T-cell (primary cell): Measurements from ENCODE around the gene TRMT44. TPM values are rescaled to one million over a fixed set of nuclear protein-coding genes. Genes with fewer than 3 reads are reported as not detected.

Experiments
- ATAC-seq, 4 experiments: fragments of 200-7000 bp in 3 of 4; fragments of 150-1000 bp in 1 of 4; cut with Tn5 transposase; replicated peaks in 1 of 4; 1 replicate in 3 of 4; 2 replicates in 1 of 4; pipeline ENCODE4 v1.10.0; 2021; ENCODE audit warnings: moderate library complexity in 3 of 4, mild to moderate bottlenecking in 2 of 4, moderate number of reproducible peaks in 1 of 4
- CTCF ChIA-PET, 2 donors: fragments of 300-600 bp; sonication (Branson Sonifier 250); formaldehyde crosslinking; loops; one replicate each; lab custom pipeline; 2022; ENCODE audit warnings: antibody characterized with exemption in 2 of 2; lab: Charles Lee
- POLR2A ChIA-PET, 2 donors: fragments of 300-600 bp; sonication (Branson Sonifier 250); formaldehyde crosslinking; loops; one replicate each; lab custom pipeline; 2022; ENCODE audit warnings: antibody characterized with exemption in 2 of 2; lab: Charles Lee
- DNase-seq, 35 experiments: peaks; one replicate each; pipeline versions ENCODE4 v3.0.0 to v3.0.0-alpha.2; 2013 to 2023
- H3K27ac ChIP-seq: one replicate; pipeline ENCODE4 v1.5.1; 2013; ENCODE audit warnings: low read length
- H3K27me3 ChIP-seq, 2 experiments: replicated peaks in 1 of 2; 1 replicate in 1 of 2; 2 replicates in 1 of 2; pipeline versions ENCODE4 v1.6.1 to v1.7.0; 2013; ENCODE audit warnings: low read length in 1 of 2, mixed read lengths in 1 of 2; ENCODE audit not compliant: control insufficient read depth in 2 of 2, insufficient read depth in 2 of 2; ENCODE audit errors: extremely low read depth in 1 of 2
- H3K36me3 ChIP-seq, 2 donors: 1 replicate in 1 of 2; 2 replicates in 1 of 2; pipeline versions ENCODE4 v1.6.1 to v1.7.0; 2013; ENCODE audit warnings: low read length in 1 of 2; ENCODE audit not compliant: control insufficient read depth in 2 of 2, insufficient read depth in 1 of 2; ENCODE audit errors: extremely low read depth in 1 of 2
- H3K4me1 ChIP-seq, 2 experiments: 1 replicate in 1 of 2; 2 replicates in 1 of 2; pipeline versions ENCODE4 v1.6.1 to v1.7.0; 2013; ENCODE audit warnings: low read length in 2 of 2, mixed read lengths in 1 of 2; ENCODE audit not compliant: insufficient read depth in 2 of 2, control insufficient read depth in 1 of 2; ENCODE audit errors: extremely low read depth in 1 of 2
- H3K4me3 ChIP-seq, 2 donors: 1 replicate in 1 of 2; 2 replicates in 1 of 2; pipeline versions ENCODE4 v1.5.1 to v1.7.0; 2013; ENCODE audit warnings: mild to moderate bottlenecking in 2 of 2, low read length in 1 of 2, moderate library complexity in 1 of 2; ENCODE audit not compliant: control insufficient read depth in 1 of 2; ENCODE audit errors: extremely low read depth in 1 of 2
- H3K9me3 ChIP-seq: 2 replicates; pipeline ENCODE4 v1.7.0; 2013
- H3K27ac Mint-ChIP-seq, 2 donors: one replicate each; pipeline ENCODE4 v1.8.0; 2020 to 2021; ENCODE audit warnings: mild to moderate bottlenecking in 2 of 2, mixed read lengths in 2 of 2
- H3K27me3 Mint-ChIP-seq, 2 donors: one replicate each; pipeline ENCODE4 v1.8.0; 2021 to 2022; ENCODE audit warnings: mixed read lengths in 2 of 2
- H3K36me3 Mint-ChIP-seq: one replicate; pipeline ENCODE4 v1.8.0; 2021; ENCODE audit warnings: mixed read lengths
- H3K4me1 Mint-ChIP-seq, 3 donors: one replicate each; pipeline ENCODE4 v1.8.0; 2020 to 2022; ENCODE audit warnings: mixed read lengths in 3 of 3, mild to moderate bottlenecking in 1 of 3
- H3K4me3 Mint-ChIP-seq, 3 donors: one replicate each; pipeline ENCODE4 v1.8.0; 2020 to 2022; ENCODE audit warnings: mild to moderate bottlenecking in 3 of 3, mixed read lengths in 3 of 3, moderate library complexity in 3 of 3
- H3K9me3 Mint-ChIP-seq, 3 donors: one replicate each; pipeline ENCODE4 v1.8.0; 2020 to 2022; ENCODE audit warnings: mixed read lengths in 3 of 3
- WGBS: methylation state at CpG from one replicate; pipeline ENCODE4 v1.1.5; 2013; ENCODE audit warnings: missing lambda C conversion rate; ENCODE audit not compliant: insufficient coverage; 5-methylcytosine and 5-hydroxymethylcytosine counted together
- total RNA-seq, 35 experiments: library from RNA in 6 of 35; stranded (reverse) in 6 of 35; fragments of 120-200 nt in 1 of 35; gene quantifications; one replicate each; pipeline versions ENCODE4 v1.2.1 to v1.2.4 and lab custom pipeline; 2013 to 2026

TRMT44 gene
- total RNA-seq, 5 donors from 2014 or later (not counting 1 experiment from before 2014, with no cell fraction given) = 25.6 to 40.9 (median 35.3) TPM

- no peak for ATAC-seq
- H3K27me3 ChIP-seq = peaks cover 0 to 9% of the 10 kb centered on the region in 2 experiments
- H3K4me1 ChIP-seq = no peaks in the 10 kb centered on the region
- CTCF ChIA-PET = no interaction called here
- no peak overlapping the region for H3K4me3 ChIP-seq
- POLR2A ChIA-PET = no interaction called here
- Mint-ChIP-seq H3K27ac (no peak overlapping the region), H3K36me3 (no peaks in the 10 kb centered on the region), H3K9me3 (peaks cover 0 to 12% (median 12%) of the 10 kb centered on the region in 3 donors), H3K27me3 (peaks cover 0 to 2% of the 10 kb centered on the region in 2 donors), H3K4me1 (no peaks in the 10 kb centered on the region), H3K4me3 (no peak overlapping the region)
- DNase-seq = no peak
- no peaks in the 10 kb centered on the region for H3K36me3 ChIP-seq
- WGBS = 73% methylated on average over 11 of the region's 13 CpGs
- no peak overlapping the region for H3K27ac ChIP-seq
- no peaks in the 10 kb centered on the region for H3K9me3 ChIP-seq
Measured at GRCh38 chr4:8523175-8523574, 82.6 kb downstream of the TRMT44 start.

- DNase-seq (no peak), ATAC-seq (no peak)
- WGBS = 86% methylated on average over 3 of the region's 3 CpGs
- Mint-ChIP-seq H3K4me3 (no peak overlapping the region), H3K36me3 (no peaks in the 10 kb centered on the region), H3K4me1 (no peaks in the 10 kb centered on the region), H3K27me3 (peaks cover 0 to 2% of the 10 kb centered on the region in 2 donors), H3K27ac (no peak overlapping the region), H3K9me3 (peaks cover 0 to 12% (median 12%) of the 10 kb centered on the region in 3 donors)
- CTCF ChIA-PET = no interaction called here
- H3K36me3 ChIP-seq = no peaks in the 10 kb centered on the region
- H3K27me3 ChIP-seq = peaks cover 0 to 9% of the 10 kb centered on the region in 2 experiments
- H3K9me3 ChIP-seq = no peaks in the 10 kb centered on the region
- no peaks in the 10 kb centered on the region for H3K4me1 ChIP-seq
- POLR2A ChIA-PET = no interaction called here
- no peak overlapping the region for H3K4me3 ChIP-seq
- H3K27ac ChIP-seq = no peak overlapping the region
Measured at GRCh38 chr4:8523766-8524165, 83.2 kb downstream of the TRMT44 start.

DNA sequence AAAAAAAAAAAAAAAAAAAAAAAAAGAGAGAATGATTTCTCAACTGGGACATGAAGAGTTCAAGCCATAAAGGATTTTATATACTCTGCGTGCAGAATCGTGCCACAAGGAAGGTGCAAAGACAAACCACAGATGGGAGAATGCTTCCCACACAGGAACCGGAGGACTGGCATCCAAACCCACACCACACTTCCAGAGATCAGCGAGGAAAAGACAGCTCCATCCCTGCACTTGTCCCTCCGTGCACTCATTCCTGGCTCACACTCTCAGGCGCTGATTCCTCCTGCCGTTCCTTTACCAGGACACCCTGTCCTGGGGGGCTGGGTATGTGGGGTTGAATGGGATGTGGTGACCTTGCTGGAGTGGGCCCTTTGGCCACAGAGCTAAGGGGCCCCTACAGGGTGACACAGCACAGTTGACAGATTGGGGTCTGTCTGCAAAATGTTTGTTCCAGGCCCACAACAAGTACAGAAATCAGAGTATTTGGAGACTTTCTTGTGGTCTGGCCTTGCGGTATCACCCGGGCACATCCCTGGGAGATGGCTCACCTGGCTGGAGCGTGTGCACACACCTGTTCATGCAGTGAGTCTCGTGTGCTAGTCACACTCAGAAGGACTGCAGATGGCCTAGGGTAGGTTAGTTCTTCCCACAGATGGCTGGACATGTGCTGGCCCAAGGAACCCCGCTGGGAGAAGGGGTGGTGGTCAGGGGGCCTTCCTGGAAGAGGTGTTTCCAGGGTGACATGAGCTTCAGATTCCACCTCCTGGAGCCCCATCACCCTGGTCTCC lies 84.2 kb downstream of the TRMT44 start:
- H3K4me1 Mint-ChIP-seq = no peaks in the 10 kb centered on the region
- no peaks in the 10 kb centered on the region for H3K9me3 ChIP-seq
- peaks cover 0 to 2% of the 10 kb centered on the region in 2 donors for H3K27me3 Mint-ChIP-seq
- H3K36me3 Mint-ChIP-seq = no peaks in the 10 kb centered on the region
- no peak overlapping the region for H3K27ac ChIP-seq
- no peak overlapping the region for H3K4me3 ChIP-seq
- DNase-seq (no peak), ATAC-seq (no peak)
- no peaks in the 10 kb centered on the region for H3K36me3 ChIP-seq
- CTCF ChIA-PET = no interaction called here
- H3K4me1 ChIP-seq = no peaks in the 10 kb centered on the region
- peaks cover 0 to 3% of the 10 kb centered on the region in 2 experiments for H3K27me3 ChIP-seq
- peaks cover 0 to 12% (median 10%) of the 10 kb centered on the region in 3 donors for H3K9me3 Mint-ChIP-seq
- H3K4me3 Mint-ChIP-seq = no peak overlapping the region
- no peak overlapping the region for H3K27ac Mint-ChIP-seq
- POLR2A ChIA-PET = no interaction called here
- 67% methylated on average over 9 of the region's 12 CpGs for WGBS

DNA sequence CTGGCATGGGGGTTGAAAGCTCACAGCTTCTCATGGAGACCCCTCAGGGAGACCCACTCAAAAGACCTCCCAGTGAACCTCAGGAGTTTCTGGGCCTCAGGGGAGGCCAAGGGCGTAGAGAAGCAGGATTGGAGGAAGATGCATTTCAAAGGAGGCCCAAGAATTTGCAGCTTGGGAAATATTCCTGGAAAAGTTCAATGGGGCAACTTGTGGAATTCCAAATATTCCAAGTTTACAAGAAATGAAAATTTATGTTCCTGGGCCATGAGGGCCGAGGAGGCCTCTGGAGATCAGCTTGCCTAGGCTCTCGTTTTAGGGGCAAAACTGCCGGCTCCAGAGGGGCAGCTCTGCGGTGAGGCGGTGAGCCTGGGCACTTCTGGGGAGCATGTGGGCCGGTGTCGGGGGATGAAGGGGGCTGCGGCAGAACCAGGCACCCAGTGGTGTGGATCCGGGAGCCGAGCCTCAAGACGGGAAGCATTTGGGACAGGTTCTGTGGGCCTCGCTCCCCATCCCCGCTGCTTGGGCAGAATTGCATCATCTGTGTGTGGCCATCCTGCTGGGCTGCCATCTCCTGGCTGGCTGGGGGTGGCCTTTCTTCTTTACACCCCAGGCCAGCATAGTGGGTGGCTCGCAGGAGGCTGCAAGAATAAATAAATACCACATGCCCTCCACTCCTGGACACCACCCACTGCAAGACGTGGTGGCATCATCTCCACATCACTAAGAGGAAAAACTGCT lies 85.0 kb downstream of the TRMT44 start:
- H3K4me1 ChIP-seq = no peaks in the 10 kb centered on the region
- H3K9me3 ChIP-seq = no peaks in the 10 kb centered on the region
- Mint-ChIP-seq H3K27me3 (peaks cover 0 to 2% of the 10 kb centered on the region in 2 donors), H3K4me1 (no peaks in the 10 kb centered on the region), H3K36me3 (no peaks in the 10 kb centered on the region), H3K4me3 (no peak overlapping the region), H3K27ac (no peak overlapping the region), H3K9me3 (peaks cover 0 to 4% (median 3%) of the 10 kb centered on the region in 3 donors)
- H3K36me3 ChIP-seq = no peaks in the 10 kb centered on the region
- DNase-seq (no peak), ATAC-seq (no peak)
- ChIA-PET POLR2A (no interaction called here), CTCF (no interaction called here)
- H3K27ac ChIP-seq = no peak overlapping the region
- WGBS = 78% methylated on average over 12 of the region's 16 CpGs
- no peak overlapping the region for H3K4me3 ChIP-seq
- H3K27me3 ChIP-seq = peaks cover 0 to 3% of the 10 kb centered on the region in 2 experiments

Other genes starting within 250 kb of the TRMT44 start
- 100 to 1,000 TPM in 1 of 5 donors, 10 to 100 TPM in 4; 24.6 to 103 (median 40.3) TPM for gene SH3TC1, start 241.5 kb upstream of the TRMT44 start, total RNA-seq
- gene HTRA3, start 171.0 kb upstream of the TRMT44 start, total RNA-seq = under 1 TPM in 2 of 5 donors, not detected in 3; 0.13 to 0.26 TPM
- 10 to 100 TPM in 4 of 5 donors, 1 to 10 TPM in 1; 9.4 to 20.7 (median 15.8) TPM for gene ACOX3, start 54 bp upstream of the TRMT44 start, total RNA-seq
- not detected for gene GPR78, start 139.6 kb downstream of the TRMT44 start, total RNA-seq
- gene CPZ, start 152.0 kb downstream of the TRMT44 start, total RNA-seq = under 1 TPM in 2 of 5 donors, not detected in 3; 0.18 to 0.32 TPM